ENCODE data around the gene CTXN3. TPM values are rescaled to one million over a fixed set of nuclear protein-coding genes. Genes with fewer than 3 reads are reported as not detected.
A peak's percentile ranks its signal among the peaks of the same experiment; 100 is the strongest.

The CTXN3 gene
- total RNA-seq, result not detected

DNA sequence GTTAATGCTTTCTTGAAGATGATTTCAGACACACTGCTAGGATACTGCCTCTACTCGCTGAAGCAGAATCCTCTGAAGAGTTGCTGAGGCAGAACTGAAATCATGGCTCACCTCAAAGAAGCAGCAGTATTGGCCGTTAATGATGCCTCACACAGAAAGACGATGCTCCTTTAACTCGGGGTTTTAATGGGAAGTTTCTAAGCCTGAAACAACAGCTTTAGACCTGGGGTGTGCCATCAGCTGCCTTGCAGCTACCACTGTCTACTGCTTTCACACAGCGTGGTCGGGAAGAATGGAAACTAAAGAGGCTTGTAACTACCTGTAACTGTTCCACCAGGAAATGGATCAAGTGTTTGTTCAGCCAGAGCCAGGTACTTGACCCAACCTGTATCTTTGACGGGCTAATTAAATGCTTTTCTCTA is at the start of gene CTXN3:
Gene CTXN3, plus strand, starts transcription at position 65 of the 422 bp plus-strand sequence. CDS start 8,440 bp downstream, outside the sequence.
- TF ChIP-seq POLR2A (IDR thresholded peaks at IDR 0.05), result no peak
- TF ChIP-seq POLR2AphosphoS5 (IDR thresholded peaks at IDR 0.05), result peak; percentile 69
- intact Hi-C loops (cut with DNase I), result no loop called here
- DNase-seq (ENCODE audit: low spot score), result peak; percentile 58
- H3K36me3 ChIP-seq, result no peaks in the 10 kb centered on the region
- peaks cover 4% of the 10 kb centered on the region for H3K4me1 ChIP-seq (replicated peaks)
- no peaks in the 10 kb centered on the region for H3K27me3 ChIP-seq (replicated peaks; ENCODE audit: insufficient read depth)
- H3K27ac ChIP-seq, result no peak within 1 kb of the TSS
- H3K4me3 ChIP-seq, result no peak within 1 kb of the TSS
- no peaks in the 10 kb centered on the region for H3K9me3 ChIP-seq
- WGBS, result 37% methylated on average over 7 of the region's 7 CpGs

DNA sequence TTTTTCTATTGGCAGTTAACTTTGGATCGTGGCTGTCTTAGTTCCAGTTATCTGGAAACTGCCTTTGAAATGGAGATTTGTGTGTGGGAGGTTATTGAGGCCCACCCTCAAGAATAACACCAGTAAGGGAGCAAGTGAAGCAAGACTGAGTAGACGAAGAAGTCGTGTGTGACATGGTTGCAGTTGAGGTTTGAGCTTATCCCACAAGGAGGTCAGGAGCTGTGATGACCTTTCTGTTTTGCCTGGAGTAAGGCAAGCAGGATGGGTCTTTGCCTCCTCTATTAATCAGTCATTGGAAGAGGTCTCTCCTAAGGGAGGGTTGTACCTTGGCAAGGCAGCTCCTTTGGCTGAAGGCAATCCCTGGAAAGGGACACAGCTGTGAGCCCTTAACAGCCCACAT is 49.6 kb upstream of the CTXN3 start:
- no peak overlapping the region for H3K4me3 ChIP-seq
- DNase-seq (ENCODE audit: low spot score), result no peak
- H3K36me3 ChIP-seq, result no peaks in the 10 kb centered on the region
- H3K27ac ChIP-seq, result no peak overlapping the region
- H3K4me1 ChIP-seq (replicated peaks), result no peaks in the 10 kb centered on the region
- H3K9me3 ChIP-seq, result no peaks in the 10 kb centered on the region
- no peaks in the 10 kb centered on the region for H3K27me3 ChIP-seq (replicated peaks; ENCODE audit: insufficient read depth)
- TF ChIP-seq POLR2A (IDR thresholded peaks at IDR 0.05) (no peak), POLR2AphosphoS5 (IDR thresholded peaks at IDR 0.05) (no peak)
- TF ChIP-seq, protein P1, sequence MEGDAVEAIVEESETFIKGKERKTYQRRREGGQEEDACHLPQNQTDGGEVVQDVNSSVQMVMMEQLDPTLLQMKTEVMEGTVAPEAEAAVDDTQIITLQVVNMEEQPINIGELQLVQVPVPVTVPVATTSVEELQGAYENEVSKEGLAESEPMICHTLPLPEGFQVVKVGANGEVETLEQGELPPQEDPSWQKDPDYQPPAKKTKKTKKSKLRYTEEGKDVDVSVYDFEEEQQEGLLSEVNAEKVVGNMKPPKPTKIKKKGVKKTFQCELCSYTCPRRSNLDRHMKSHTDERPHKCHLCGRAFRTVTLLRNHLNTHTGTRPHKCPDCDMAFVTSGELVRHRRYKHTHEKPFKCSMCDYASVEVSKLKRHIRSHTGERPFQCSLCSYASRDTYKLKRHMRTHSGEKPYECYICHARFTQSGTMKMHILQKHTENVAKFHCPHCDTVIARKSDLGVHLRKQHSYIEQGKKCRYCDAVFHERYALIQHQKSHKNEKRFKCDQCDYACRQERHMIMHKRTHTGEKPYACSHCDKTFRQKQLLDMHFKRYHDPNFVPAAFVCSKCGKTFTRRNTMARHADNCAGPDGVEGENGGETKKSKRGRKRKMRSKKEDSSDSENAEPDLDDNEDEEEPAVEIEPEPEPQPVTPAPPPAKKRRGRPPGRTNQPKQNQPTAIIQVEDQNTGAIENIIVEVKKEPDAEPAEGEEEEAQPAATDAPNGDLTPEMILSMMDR (IDR thresholded peaks at IDR 0.05), result no peak
- 82% methylated on average over 3 of the region's 3 CpGs for WGBS
- intact Hi-C loops (cut with DNase I), result no loop called here

DNA sequence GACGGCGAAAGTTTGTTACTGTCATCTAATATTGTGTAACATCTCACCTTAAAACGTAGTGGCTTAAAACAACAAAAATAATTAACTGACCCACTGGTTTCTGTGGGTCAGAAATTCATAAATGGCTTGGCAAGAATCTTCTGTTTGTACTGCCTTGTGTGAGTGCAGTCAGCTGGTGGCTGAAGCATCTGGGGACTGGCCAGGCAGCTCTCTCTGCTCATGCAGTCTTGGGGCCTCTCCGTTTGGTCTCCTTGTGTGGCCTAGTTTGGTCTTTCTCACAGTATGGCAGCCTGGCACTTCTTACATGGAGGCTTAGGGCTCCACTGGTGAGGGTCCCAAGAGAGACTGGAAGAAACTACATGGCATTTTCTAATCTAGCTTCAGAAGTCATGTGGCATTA is 49.0 kb upstream of the CTXN3 start:
- DNase-seq (ENCODE audit: low spot score), result no peak
- TF ChIP-seq, protein P1 (IDR thresholded peaks at IDR 0.05), result no peak
- TF ChIP-seq POLR2AphosphoS5 (IDR thresholded peaks at IDR 0.05) (no peak), POLR2A (IDR thresholded peaks at IDR 0.05) (no peak)
- 61% methylated on average over 4 of the region's 4 CpGs for WGBS
- Histone ChIP-seq H3K36me3 (no peaks in the 10 kb centered on the region), H3K27ac (no peak overlapping the region), H3K4me1 (replicated peaks) (no peaks in the 10 kb centered on the region), H3K4me3 (no peak overlapping the region), H3K9me3 (no peaks in the 10 kb centered on the region), H3K27me3 (replicated peaks; ENCODE audit: insufficient read depth) (no peaks in the 10 kb centered on the region)
- intact Hi-C loops (cut with DNase I), result no loop called here

DNA sequence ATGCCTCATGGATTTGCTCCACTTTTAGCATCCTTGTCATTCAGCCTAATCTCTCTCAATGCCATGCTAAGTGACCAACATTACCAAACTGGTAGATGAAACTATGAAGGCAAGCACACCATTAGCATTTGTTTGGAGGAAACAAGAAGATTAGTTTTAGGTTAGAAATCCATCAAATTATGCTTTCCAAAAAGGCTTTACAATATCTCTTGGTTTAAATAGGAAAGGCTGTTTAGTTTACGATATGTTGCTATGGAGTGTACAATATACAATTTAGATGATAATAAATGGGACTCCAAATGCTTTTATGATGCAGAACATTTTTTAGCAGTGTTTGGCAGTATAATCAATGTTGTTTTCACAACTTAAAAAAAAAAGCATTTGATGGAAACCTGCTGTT is 47.8 kb upstream of the CTXN3 start:
- 76% methylated on average over 1 of the region's 1 CpG for WGBS

DNA sequence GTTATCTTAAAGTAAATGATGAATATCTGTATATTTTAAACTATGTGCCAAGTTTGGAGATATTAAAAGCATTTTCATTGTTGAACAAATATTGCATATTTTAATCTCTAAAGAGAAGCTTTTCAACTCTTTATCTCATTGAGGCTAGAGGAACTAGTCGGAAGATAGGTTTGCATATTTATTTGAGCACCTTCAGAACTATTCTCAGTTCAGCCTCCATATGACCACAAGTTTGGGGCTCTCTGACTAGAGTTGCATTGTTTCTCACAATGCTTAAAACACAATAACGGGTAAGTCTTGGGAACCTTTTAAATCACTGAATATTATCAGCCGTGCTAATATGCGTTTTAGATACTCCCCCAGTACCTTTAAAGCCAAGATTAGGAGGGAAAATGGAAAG is 47.3 kb upstream of the CTXN3 start:
- Histone ChIP-seq H3K4me1 (replicated peaks) (no peaks in the 10 kb centered on the region), H3K36me3 (no peaks in the 10 kb centered on the region)
- TF ChIP-seq, protein P1 (IDR thresholded peaks at IDR 0.05), result no peak
- TF ChIP-seq POLR2A (IDR thresholded peaks at IDR 0.05) (no peak), POLR2AphosphoS5 (IDR thresholded peaks at IDR 0.05) (no peak)

More for the DNA sequence above, 47.8 kb upstream of the CTXN3 start:
- Histone ChIP-seq H3K27me3 (replicated peaks; ENCODE audit: insufficient read depth) (no peaks in the 10 kb centered on the region), H3K4me3 (no peak overlapping the region), H3K36me3 (no peaks in the 10 kb centered on the region), H3K4me1 (replicated peaks) (no peaks in the 10 kb centered on the region), H3K9me3 (no peaks in the 10 kb centered on the region), H3K27ac (no peak overlapping the region)
- TF ChIP-seq POLR2AphosphoS5 (IDR thresholded peaks at IDR 0.05) (no peak), POLR2A (IDR thresholded peaks at IDR 0.05) (no peak)
- TF ChIP-seq, protein P1 (IDR thresholded peaks at IDR 0.05), result no peak
- DNase-seq (ENCODE audit: low spot score), result no peak
- intact Hi-C loops (cut with DNase I), result no loop called here

More for the DNA sequence above, 47.3 kb upstream of the CTXN3 start:
- H3K27me3 ChIP-seq (replicated peaks; ENCODE audit: insufficient read depth), result no peaks in the 10 kb centered on the region
- no peak for DNase-seq (ENCODE audit: low spot score)
- intact Hi-C loops (cut with DNase I), result no loop called here
- H3K4me3 ChIP-seq, result no peak overlapping the region
- 81% methylated on average over 4 of the region's 4 CpGs for WGBS
- H3K9me3 ChIP-seq, result no peaks in the 10 kb centered on the region
- no peak overlapping the region for H3K27ac ChIP-seq

All from prostate gland (tissue), 2 donors.